Endodermal cell (in vitro differentiated cells): Measurements from ENCODE around the gene ETV6. TPM values are rescaled to one million over a fixed set of nuclear protein-coding genes. Genes with fewer than 3 reads are reported as not detected.

Source experiments
- DNase-seq: peaks from one replicate; pipeline ENCODE4 v3.0.0-alpha.2; 2017
- H3K27ac ChIP-seq: 2 replicates; pipeline ENCODE4 v1.5.1; 2013; ENCODE audit warnings: mild to moderate bottlenecking, low read depth, low read length, moderate library complexity
- H3K27me3 ChIP-seq: 2 replicates; pipeline ENCODE4 v1.6.1; 2013; ENCODE audit warnings: mild to moderate bottlenecking, low read length, moderate library complexity; ENCODE audit not compliant: insufficient read depth, control insufficient read depth, poor library complexity, severe bottlenecking
- H3K36me3 ChIP-seq: 2 replicates; pipeline ENCODE4 v1.7.0; 2013; ENCODE audit warnings: mild to moderate bottlenecking, low read length, moderate library complexity; ENCODE audit not compliant: control insufficient read depth, insufficient read depth
- H3K4me1 ChIP-seq: one replicate; pipeline ENCODE4 v1.7.0; 2013; ENCODE audit warnings: low read length; ENCODE audit not compliant: control insufficient read depth, insufficient read depth
- H3K4me3 ChIP-seq: 2 replicates; pipeline ENCODE4 v1.5.1; 2013; ENCODE audit warnings: mild to moderate bottlenecking, low read length, moderate library complexity
- H3K9ac ChIP-seq: 2 replicates; pipeline ENCODE4 v1.6.1; 2013; ENCODE audit warnings: mild to moderate bottlenecking, low read length, moderate library complexity; ENCODE audit not compliant: poor library complexity, severe bottlenecking; ENCODE audit errors: extremely low read depth
- H3K9me3 ChIP-seq: 2 replicates; pipeline ENCODE4 v1.6.1; 2013; ENCODE audit warnings: mild to moderate bottlenecking, low read length, moderate library complexity; ENCODE audit not compliant: control insufficient read depth
- H3K27ac Mint-ChIP-seq: 2 replicates; pipeline ENCODE4 v1.8.0; 2020; ENCODE audit warnings: mixed read lengths
- H3K27me3 Mint-ChIP-seq: 2 replicates; pipeline ENCODE4 v1.8.0; 2021; ENCODE audit warnings: mild to moderate bottlenecking, mixed read lengths; ENCODE audit not compliant: insufficient read depth
- H3K36me3 Mint-ChIP-seq: 2 replicates; pipeline ENCODE4 v1.8.0; 2020; ENCODE audit warnings: low read depth, mixed read lengths
- H3K4me1 Mint-ChIP-seq: 2 replicates; pipeline ENCODE4 v1.8.0; 2020; ENCODE audit warnings: mixed read lengths
- H3K4me3 Mint-ChIP-seq: 2 replicates; pipeline ENCODE4 v1.8.0; 2020; ENCODE audit warnings: mild to moderate bottlenecking, moderate library complexity, mixed read lengths
- H3K9me3 Mint-ChIP-seq: 2 replicates; pipeline ENCODE4 v1.8.0; 2020; ENCODE audit warnings: mild to moderate bottlenecking, mixed read lengths
- WGBS, 2 experiments: methylation state at CpG; one replicate each; pipeline versions ENCODE4 v1.1.5 to v1.1.7; 2013; ENCODE audit warnings: missing lambda C conversion rate in 2 of 2, mixed read lengths in 1 of 2; ENCODE audit not compliant: insufficient coverage in 1 of 2, insufficient read length in 1 of 2; 5-methylcytosine and 5-hydroxymethylcytosine counted together
- total RNA-seq, 2 donors: library from RNA; stranded (reverse); fragmentation: NEBNext Ultra II Directional in 1 of 2; extraction: Animal tissue kit (Norgen Biotek cat#: 25700) in 1 of 2; gene quantifications; 2 replicates in 1 of 2; 3 replicates in 1 of 2; pipeline ENCODE4 v1.2.1, GENCODE V29; 2021
- TF ChIP-seq, protein P1 (sequence below): fragments of 200-600 bp; sonication (generic); conservative IDR thresholded peaks from 2 replicates; pipeline ENCODE4 v1.5.0; 2021; ENCODE audit warnings: antibody characterized with exemption, mild to moderate bottlenecking

The ETV6 gene
- total RNA-seq, 2 donors from 2014 or later: 9.3 to 22.1 TPM

DNA sequence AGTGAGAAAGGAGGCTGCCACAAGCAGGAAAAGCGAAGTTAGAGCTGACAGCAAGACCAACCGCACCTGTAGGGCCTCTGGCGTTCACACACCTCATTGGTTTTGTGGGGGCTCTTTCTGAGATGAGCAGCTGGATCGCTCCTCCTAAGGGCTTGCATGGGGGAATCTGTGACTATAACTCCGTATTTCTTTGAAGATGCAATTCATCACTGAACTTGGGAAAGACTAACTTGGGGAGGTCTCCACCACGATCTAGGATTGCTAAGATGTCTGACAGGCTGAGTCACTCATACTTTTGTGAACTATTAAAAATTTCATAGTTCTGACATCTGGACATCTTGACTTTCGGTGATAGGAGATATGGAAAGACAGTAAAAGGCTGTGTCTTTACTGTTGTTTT is 173.6 kb downstream of the ETV6 start:
- Histone ChIP-seq H3K9me3 (no peaks in the 10 kb centered on the region), H3K9ac (no peak overlapping the region), H3K4me1 (peaks cover 19% of the 10 kb centered on the region), H3K4me3 (no peak overlapping the region), H3K27ac (peak overlapping the region; percentile 81), H3K27me3 (no peaks in the 10 kb centered on the region), H3K36me3 (no peaks in the 10 kb centered on the region)
- peaks cover 22% of the 10 kb centered on the region for H3K4me1 Mint-ChIP-seq
- no peak for DNase-seq
- TF ChIP-seq, protein P1, sequence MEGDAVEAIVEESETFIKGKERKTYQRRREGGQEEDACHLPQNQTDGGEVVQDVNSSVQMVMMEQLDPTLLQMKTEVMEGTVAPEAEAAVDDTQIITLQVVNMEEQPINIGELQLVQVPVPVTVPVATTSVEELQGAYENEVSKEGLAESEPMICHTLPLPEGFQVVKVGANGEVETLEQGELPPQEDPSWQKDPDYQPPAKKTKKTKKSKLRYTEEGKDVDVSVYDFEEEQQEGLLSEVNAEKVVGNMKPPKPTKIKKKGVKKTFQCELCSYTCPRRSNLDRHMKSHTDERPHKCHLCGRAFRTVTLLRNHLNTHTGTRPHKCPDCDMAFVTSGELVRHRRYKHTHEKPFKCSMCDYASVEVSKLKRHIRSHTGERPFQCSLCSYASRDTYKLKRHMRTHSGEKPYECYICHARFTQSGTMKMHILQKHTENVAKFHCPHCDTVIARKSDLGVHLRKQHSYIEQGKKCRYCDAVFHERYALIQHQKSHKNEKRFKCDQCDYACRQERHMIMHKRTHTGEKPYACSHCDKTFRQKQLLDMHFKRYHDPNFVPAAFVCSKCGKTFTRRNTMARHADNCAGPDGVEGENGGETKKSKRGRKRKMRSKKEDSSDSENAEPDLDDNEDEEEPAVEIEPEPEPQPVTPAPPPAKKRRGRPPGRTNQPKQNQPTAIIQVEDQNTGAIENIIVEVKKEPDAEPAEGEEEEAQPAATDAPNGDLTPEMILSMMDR: no peak
- no peak overlapping the region for H3K4me3 Mint-ChIP-seq
- H3K36me3 Mint-ChIP-seq: peaks cover 8% of the 10 kb centered on the region
- no peaks in the 10 kb centered on the region for H3K9me3 Mint-ChIP-seq
- no peak overlapping the region for H3K27ac Mint-ChIP-seq
- WGBS, 2 experiments: 94 to 96% methylated on average over 6 to 7 of the region's 7 CpGs
- no peaks in the 10 kb centered on the region for H3K27me3 Mint-ChIP-seq

GRCh38 chr12:11823593-11823992 is 174.1 kb downstream of the ETV6 start:
- H3K9me3 Mint-ChIP-seq: no peaks in the 10 kb centered on the region
- no peaks in the 10 kb centered on the region for H3K27me3 ChIP-seq
- DNase-seq: no peak
- no peak overlapping the region for H3K9ac ChIP-seq
- TF ChIP-seq, protein P1: no peak
- no peak overlapping the region for H3K27ac ChIP-seq
- no peaks in the 10 kb centered on the region for H3K9me3 ChIP-seq
- no peaks in the 10 kb centered on the region for H3K27me3 Mint-ChIP-seq
- H3K4me3 ChIP-seq: no peak overlapping the region
- H3K36me3 ChIP-seq: no peaks in the 10 kb centered on the region
- peaks cover 22% of the 10 kb centered on the region for H3K4me1 Mint-ChIP-seq
- peaks cover 19% of the 10 kb centered on the region for H3K4me1 ChIP-seq
- no peak overlapping the region for H3K4me3 Mint-ChIP-seq
- no peak overlapping the region for H3K27ac Mint-ChIP-seq
- peaks cover 8% of the 10 kb centered on the region for H3K36me3 Mint-ChIP-seq
- 94 to 96% methylated on average over 9 of the region's 9 CpGs for WGBS, 2 experiments

GRCh38 chr12:11824069-11824468 is 174.6 kb downstream of the ETV6 start:
- 91 to 94% methylated on average over 7 of the region's 7 CpGs for WGBS, 2 experiments
- no peak overlapping the region for H3K27ac Mint-ChIP-seq

More at GRCh38 chr12:11824069-11824468, 174.6 kb downstream of the ETV6 start:
- Histone ChIP-seq H3K9ac (no peak overlapping the region), H3K4me3 (no peak overlapping the region), H3K27me3 (no peaks in the 10 kb centered on the region), H3K9me3 (no peaks in the 10 kb centered on the region), H3K27ac (no peak overlapping the region), H3K36me3 (no peaks in the 10 kb centered on the region), H3K4me1 (peaks cover 22% of the 10 kb centered on the region)
- H3K36me3 Mint-ChIP-seq: peaks cover 8% of the 10 kb centered on the region
- H3K27me3 Mint-ChIP-seq: no peaks in the 10 kb centered on the region
- H3K4me3 Mint-ChIP-seq: no peak overlapping the region
- TF ChIP-seq, protein P1: no peak
- H3K9me3 Mint-ChIP-seq: no peaks in the 10 kb centered on the region
- H3K4me1 Mint-ChIP-seq: peaks cover 22% of the 10 kb centered on the region
- no peak for DNase-seq
